Dermis blood vessel endothelial cell (primary cell): Measurements from ENCODE around the gene CA11. TPM values are rescaled to one million over a fixed set of nuclear protein-coding genes. Genes with fewer than 3 reads are reported as not detected.
A peak's percentile ranks its signal among the peaks of the same experiment; 100 is the strongest.
"Not testable (repeated sequence)": the region's sequence is repeated elsewhere in the genome, so short reads cannot be mapped to it uniquely, and the experiment has no call there.

ENCODE experiments used
- DNase-seq: peaks from one replicate; pipeline ENCODE4 v3.0.0; 2010
- total RNA-seq: library from RNA; depleted of rRNA; stranded (reverse); fragments of >200 nt; gene quantifications from 2 replicates; pipeline ENCODE4 v1.2.3, GENCODE V29; 2014

The CA11 gene
- total RNA-seq, 1 donor from 2014 or later, result 4.8 TPM

- no peak for DNase-seq
These were observed 4.1 kb downstream of the CA11 start for GRCh38 chr19:48641850-48642249.

GRCh38 chr19:48639483-48640375 lies 6.3 kb downstream of the CA11 start:
- no peak for DNase-seq

DNA sequence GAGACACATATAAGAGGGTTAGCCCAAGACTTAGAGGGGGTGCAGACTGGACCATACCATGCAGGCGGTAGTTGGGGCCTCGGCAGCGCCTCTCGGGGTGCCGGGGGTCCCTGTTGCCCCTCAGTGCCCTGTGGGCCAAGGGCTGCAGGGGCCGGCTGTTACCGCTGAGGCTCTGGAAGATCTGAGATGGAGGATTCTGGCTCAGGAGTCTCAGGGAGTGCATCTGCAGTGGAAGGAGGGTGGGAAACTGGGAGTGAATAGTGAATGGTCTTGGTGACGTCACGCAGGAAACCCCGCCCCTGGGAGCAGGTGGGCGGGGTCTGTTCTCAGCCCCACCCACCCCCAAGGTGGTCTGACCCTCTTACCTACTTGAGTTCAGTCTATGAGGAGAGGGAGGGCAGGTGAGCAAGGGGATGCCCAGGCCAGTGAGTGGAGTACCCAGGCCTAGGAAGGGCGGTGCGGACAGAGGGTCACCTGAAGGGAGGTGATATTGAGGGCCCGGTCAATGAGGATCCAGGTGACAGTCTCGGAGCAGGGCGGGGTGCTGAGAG lies 7.1 kb downstream of the CA11 start:
- peak; percentile 23 for DNase-seq

- DNase-seq, result peak; percentile 96
These were observed 7.8 kb downstream of the CA11 start for GRCh38 chr19:48637948-48638830.

DNA sequence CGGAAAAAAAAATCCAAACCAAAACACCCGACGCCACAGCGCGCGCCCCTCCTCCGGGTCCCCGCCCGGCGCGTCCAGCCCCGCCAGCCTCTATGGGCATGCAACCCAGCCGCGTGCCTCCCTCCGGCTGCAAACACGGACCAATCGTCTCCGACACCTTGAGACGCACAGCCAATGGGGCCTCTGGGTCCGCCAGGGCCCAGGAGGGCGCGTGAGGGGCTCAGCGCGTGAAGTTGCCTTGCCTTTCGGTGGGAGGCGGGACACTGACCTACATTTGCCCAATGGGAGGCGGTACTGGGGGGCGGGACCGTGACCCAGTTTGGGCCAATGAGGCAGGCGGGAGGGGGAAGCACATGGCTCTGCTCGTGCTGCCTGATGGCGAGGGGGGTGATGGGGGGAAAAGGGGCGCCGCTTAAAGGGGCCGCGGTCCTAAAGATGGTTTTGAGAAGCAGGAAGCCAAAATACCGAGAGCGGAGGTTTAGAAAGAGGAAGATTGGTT lies 8.5 kb downstream of the CA11 start:
- peak; percentile 98 for DNase-seq

DNA sequence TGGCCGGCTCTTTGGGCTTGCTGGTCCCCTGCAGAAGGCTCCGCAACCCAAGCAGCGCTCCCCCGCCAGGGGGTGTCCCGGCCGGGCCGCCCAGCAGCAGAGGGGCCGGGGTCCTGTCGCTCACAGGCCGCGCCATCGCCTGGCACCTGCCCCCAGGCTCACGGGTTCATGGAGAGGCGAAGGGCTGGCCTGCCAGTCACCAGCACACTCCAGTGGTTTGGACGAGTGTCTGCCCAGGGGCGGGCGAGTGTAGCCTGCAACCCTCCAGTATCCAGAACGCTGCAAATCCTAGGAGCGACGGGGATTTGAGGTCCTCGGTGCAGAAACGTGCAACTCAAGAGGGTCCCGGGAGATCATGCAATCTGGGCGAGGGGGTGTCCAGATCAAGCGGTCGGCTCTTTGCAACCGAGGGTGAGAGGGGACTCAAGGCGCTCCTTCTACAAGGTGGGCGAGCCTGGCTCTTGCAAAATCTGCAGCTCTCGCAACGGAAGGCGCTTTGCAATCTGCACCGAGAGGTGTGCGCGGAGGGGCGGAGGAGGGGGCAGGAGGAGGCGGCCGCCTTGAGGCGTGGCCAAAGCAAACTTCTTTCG lies 9.0 kb downstream of the CA11 start, which contains the start of gene DBP:
Gene DBP, minus strand, starts transcription at position 521 of the 590 bp plus-strand sequence. Its CDS starts 385 bp downstream, at position 136.
- DNase-seq, result no peak

DNA sequence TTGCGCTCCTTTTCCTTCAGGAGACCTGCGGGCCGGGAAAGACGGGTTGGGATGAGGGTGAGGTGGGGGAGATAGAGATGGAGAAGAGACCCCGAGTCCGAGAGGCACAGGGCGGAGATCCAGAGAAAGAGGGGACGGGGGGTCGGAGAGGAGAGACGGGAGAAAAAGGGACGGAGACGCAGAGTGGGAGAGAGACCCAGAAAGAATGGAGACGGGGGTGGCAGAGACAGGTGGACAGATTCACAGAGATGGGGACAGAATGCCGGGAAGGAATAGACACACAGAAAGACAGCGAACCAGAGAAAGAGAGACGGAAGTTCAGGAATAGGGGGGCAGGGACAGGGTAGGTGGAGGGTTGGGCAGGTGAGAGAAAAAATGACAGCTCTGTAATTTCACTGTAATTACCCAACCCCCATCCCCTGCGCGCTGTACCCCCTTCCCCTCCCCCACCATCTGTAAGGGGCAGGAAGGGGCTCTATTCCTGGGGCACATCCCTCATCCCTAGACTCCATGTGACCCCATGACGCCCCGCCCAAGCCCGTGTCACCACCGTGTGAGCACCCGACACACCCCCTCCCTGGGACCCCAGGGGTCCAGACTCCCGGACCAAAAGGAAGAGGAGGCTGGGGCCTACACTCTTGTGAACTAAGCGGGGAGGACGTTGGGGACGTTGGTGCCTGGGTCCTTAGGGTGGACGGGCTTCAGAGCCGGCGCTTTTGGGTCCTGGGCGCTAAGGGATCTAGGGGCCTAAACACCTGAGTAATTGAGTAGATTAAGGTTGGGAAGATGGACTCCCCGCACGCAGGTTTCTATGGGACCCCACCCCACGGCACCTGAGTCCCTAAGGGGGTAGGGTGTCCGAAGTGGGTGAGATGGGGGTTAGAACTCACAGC lies 9.8 kb downstream of the CA11 start:
- DNase-seq, result no peak

DNA sequence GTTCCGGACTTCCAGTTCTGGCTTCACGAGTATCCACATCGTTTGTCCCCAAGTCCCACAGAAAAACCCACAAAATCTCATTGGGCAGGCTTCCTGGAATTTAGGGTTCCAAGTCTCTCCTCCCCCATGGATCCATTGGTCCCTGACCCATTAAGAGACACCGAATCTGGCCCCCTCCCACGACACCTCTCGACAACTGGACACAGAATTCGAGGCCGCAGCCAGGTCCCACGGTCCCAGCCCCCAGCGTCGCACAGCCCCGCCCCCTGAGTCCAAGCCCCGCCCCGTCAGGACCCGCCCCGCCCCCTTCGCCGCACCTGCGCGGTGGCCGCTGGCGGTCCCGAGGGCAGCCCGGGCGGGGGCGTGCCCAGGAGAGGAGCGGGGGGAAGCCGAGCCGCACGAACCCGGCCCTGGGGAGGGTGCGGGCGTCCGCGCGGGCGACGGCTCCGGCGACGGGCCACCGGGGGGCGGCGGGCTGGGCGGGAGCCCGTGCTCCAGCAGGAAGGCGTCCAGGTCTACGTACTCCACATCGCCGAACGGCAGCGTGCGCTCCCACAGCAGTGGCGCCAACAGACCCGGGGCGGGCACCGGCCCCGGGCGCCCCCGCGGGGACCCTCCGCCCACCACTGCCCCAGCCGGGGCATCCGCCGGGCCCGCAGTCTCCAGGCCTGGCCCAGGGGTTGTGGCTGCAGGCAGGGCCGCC lies 10.6 kb downstream of the CA11 start:
- peak; percentile 66 for DNase-seq

GRCh38 chr19:48634424-48635262 lies 11.3 kb downstream of the CA11 start:
- DNase-seq, result peak; percentile 94

GRCh38 chr19:48634036-48634342 lies 12.0 kb downstream of the CA11 start:
- DNase-seq, result no peak

DNA sequence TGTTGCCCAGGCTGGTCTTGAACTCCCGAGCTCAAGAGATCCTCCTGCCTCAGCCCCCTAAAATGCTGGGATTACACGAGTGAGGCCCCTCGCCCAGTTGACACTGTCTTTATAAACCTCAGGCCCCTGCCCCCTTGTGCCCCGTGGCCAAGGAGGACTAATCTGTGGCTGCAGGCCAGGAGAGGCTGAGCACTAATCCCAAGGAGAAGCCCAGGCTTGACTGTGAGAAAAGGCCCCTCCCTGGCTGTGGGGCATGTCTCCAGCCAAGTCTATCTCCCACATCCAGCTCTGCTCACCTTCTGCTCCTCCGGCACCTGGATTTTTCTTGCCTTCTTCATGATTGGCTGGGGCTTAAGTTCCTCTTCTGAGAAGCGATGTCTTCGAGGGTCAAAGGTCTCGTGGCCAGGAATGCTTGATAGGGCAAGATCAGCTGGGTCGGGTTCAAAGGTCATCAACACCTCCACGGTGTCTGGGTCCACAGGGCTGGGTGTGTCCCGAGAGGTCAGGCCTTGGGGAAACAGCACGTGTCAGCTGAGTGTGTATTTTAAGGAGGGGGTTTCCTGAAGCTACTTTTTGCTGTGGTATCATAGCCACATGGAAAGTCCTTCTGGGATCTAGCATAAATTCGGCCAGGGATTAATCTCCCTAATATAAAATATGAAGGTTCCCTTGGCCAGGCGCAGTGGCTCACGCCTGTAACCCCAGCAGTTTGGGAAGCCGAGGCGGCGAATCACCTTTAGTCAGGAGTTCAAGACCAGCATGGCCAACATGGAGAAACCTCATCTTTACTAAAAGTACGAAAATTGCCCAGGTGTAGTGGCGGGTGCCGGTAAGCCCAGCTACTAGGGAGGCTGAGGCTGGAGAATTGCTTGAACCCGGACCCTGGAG lies 12.6 kb downstream of the CA11 start:
- no peak for DNase-seq

GRCh38 chr19:48632692-48633147 lies 13.3 kb downstream of the CA11 start:
- DNase-seq, result no peak

GRCh38 chr19:48632286-48632685 lies 13.7 kb downstream of the CA11 start:
- DNase-seq, result not testable (repeated sequence)

DNA sequence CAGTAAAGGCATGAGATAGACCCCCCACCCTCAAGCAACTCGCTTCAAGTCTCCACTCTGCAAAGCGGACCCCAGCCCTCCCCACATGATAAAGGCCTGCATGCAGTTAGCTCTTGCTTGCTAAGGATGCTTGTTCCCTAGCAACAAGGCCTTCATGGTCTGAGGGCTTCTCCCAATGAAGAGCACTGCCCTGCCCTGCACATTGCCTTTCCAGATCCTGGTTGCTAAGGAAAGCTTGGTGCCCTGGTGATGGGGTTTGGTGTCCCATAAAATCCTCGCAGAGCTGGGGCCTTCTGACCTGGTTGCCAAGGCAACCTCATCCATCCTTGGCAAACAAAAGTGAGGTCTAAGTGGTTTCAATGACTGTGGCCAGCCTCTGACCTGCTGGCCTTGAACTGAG lies 14.8 kb downstream of the CA11 start:
- DNase-seq, result no peak

DNA sequence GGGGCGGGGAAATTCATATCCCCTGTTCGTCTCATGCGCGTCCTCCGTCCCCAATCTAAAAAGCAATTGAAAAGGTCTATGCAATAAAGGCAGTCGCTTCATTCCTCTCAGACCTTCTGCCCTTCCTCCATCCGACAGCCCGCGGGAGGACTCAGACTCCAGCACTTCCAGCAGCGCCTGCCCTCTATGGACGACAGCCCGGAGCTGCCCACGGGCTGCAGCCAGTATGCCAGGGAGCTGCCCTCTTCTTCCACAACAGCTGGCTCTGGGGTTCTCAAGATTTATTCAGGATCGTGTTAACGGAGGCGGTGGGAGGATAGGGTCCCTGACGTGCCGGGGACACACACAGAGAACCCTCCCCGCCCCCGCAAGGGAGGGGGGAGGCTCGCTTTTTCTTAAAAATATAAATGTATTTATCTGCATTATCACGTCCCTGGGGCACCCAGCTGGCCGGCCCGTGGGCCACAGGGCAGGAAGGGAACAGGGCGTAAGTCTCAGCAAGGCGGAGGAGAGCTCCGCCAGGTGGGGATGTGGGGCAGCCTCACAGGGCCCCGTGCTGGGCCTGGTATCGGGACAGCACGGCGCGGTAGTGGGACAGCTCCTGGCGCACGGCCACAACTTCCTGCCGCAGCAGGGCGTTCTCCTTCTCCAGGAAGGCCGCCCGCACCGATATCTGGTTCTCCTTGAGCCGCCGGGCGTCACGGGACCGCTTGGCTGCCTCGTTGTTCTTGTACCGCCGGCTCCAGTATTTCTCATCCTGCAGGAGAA lies 15.5 kb downstream of the CA11 start:
- peak; percentile 74 for DNase-seq

- DNase-seq, result peak; percentile 82
These were observed 16.2 kb downstream of the CA11 start for GRCh38 chr19:48629599-48630295.

DNA sequence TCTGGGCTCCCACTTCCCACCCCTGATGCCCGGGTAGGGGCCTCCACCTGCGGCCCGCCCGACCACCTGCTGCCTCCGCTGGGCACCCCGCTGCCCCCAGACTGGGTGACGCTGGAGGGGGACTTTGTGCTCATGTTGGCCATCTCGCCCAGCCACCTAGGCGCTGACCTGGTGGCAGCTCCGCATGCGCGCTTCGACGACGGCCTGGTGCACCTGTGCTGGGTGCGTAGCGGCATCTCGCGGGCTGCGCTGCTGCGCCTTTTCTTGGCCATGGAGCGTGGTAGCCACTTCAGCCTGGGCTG lies 16.7 kb downstream of the CA11 start:
- no peak for DNase-seq
